T-cell (primary cell): ENCODE measurements around the gene RFTN1. TPM values are rescaled to one million over a fixed set of nuclear protein-coding genes. Genes with fewer than 3 reads are reported as not detected.
A peak's percentile ranks its signal among the peaks of the same experiment; 100 is the strongest.

Experiments used
- ATAC-seq, 4 experiments: fragments of 200-7000 bp in 3 of 4; fragments of 150-1000 bp in 1 of 4; cut with Tn5 transposase; replicated peaks in 1 of 4; 1 replicate in 3 of 4; 2 replicates in 1 of 4; pipeline ENCODE4 v1.10.0; 2021; ENCODE audit warnings: moderate library complexity in 3 of 4, mild to moderate bottlenecking in 2 of 4, moderate number of reproducible peaks in 1 of 4
- CTCF ChIA-PET, 2 donors: fragments of 300-600 bp; sonication (Branson Sonifier 250); formaldehyde crosslinking; loops; one replicate each; lab custom pipeline; 2022; ENCODE audit warnings: antibody characterized with exemption in 2 of 2; lab: Charles Lee
- POLR2A ChIA-PET, 2 donors: fragments of 300-600 bp; sonication (Branson Sonifier 250); formaldehyde crosslinking; loops; one replicate each; lab custom pipeline; 2022; ENCODE audit warnings: antibody characterized with exemption in 2 of 2; lab: Charles Lee
- DNase-seq, 35 experiments: peaks; one replicate each; pipeline versions ENCODE4 v3.0.0 to v3.0.0-alpha.2; 2013 to 2023
- H3K27ac ChIP-seq: one replicate; pipeline ENCODE4 v1.5.1; 2013; ENCODE audit warnings: low read length
- H3K27me3 ChIP-seq, 2 experiments: replicated peaks in 1 of 2; 1 replicate in 1 of 2; 2 replicates in 1 of 2; pipeline versions ENCODE4 v1.6.1 to v1.7.0; 2013; ENCODE audit warnings: low read length in 1 of 2, mixed read lengths in 1 of 2; ENCODE audit not compliant: control insufficient read depth in 2 of 2, insufficient read depth in 2 of 2; ENCODE audit errors: extremely low read depth in 1 of 2
- H3K36me3 ChIP-seq, 2 donors: 1 replicate in 1 of 2; 2 replicates in 1 of 2; pipeline versions ENCODE4 v1.6.1 to v1.7.0; 2013; ENCODE audit warnings: low read length in 1 of 2; ENCODE audit not compliant: control insufficient read depth in 2 of 2, insufficient read depth in 1 of 2; ENCODE audit errors: extremely low read depth in 1 of 2
- H3K4me1 ChIP-seq, 2 experiments: 1 replicate in 1 of 2; 2 replicates in 1 of 2; pipeline versions ENCODE4 v1.6.1 to v1.7.0; 2013; ENCODE audit warnings: low read length in 2 of 2, mixed read lengths in 1 of 2; ENCODE audit not compliant: insufficient read depth in 2 of 2, control insufficient read depth in 1 of 2; ENCODE audit errors: extremely low read depth in 1 of 2
- H3K4me3 ChIP-seq, 2 donors: 1 replicate in 1 of 2; 2 replicates in 1 of 2; pipeline versions ENCODE4 v1.5.1 to v1.7.0; 2013; ENCODE audit warnings: mild to moderate bottlenecking in 2 of 2, low read length in 1 of 2, moderate library complexity in 1 of 2; ENCODE audit not compliant: control insufficient read depth in 1 of 2; ENCODE audit errors: extremely low read depth in 1 of 2
- H3K9me3 ChIP-seq: 2 replicates; pipeline ENCODE4 v1.7.0; 2013
- H3K27ac Mint-ChIP-seq, 2 donors: one replicate each; pipeline ENCODE4 v1.8.0; 2020 to 2021; ENCODE audit warnings: mild to moderate bottlenecking in 2 of 2, mixed read lengths in 2 of 2
- H3K27me3 Mint-ChIP-seq, 2 donors: one replicate each; pipeline ENCODE4 v1.8.0; 2021 to 2022; ENCODE audit warnings: mixed read lengths in 2 of 2
- H3K36me3 Mint-ChIP-seq: one replicate; pipeline ENCODE4 v1.8.0; 2021; ENCODE audit warnings: mixed read lengths
- H3K4me1 Mint-ChIP-seq, 3 donors: one replicate each; pipeline ENCODE4 v1.8.0; 2020 to 2022; ENCODE audit warnings: mixed read lengths in 3 of 3, mild to moderate bottlenecking in 1 of 3
- H3K4me3 Mint-ChIP-seq, 3 donors: one replicate each; pipeline ENCODE4 v1.8.0; 2020 to 2022; ENCODE audit warnings: mild to moderate bottlenecking in 3 of 3, mixed read lengths in 3 of 3, moderate library complexity in 3 of 3
- H3K9me3 Mint-ChIP-seq, 3 donors: one replicate each; pipeline ENCODE4 v1.8.0; 2020 to 2022; ENCODE audit warnings: mixed read lengths in 3 of 3
- WGBS: methylation state at CpG from one replicate; pipeline ENCODE4 v1.1.5; 2013; ENCODE audit warnings: missing lambda C conversion rate; ENCODE audit not compliant: insufficient coverage; 5-methylcytosine and 5-hydroxymethylcytosine counted together
- total RNA-seq, 35 experiments: library from RNA in 6 of 35; stranded (reverse) in 6 of 35; fragments of 120-200 nt in 1 of 35; gene quantifications; one replicate each; pipeline versions ENCODE4 v1.2.1 to v1.2.4 and lab custom pipeline; 2013 to 2026

The RFTN1 gene
- total RNA-seq, 5 donors from 2014 or later (not counting 1 experiment from before 2014, with no cell fraction given), result 55.5 to 73.4 (median 70.7) TPM

- DNase-seq, result no peak
- peaks cover 16 to 40% of the 10 kb centered on the region in 2 experiments for H3K4me1 ChIP-seq
- H3K36me3 Mint-ChIP-seq, result peaks cover 44% of the 10 kb centered on the region
- peaks cover 0 to 3% (median 0%) of the 10 kb centered on the region in 3 donors for H3K9me3 Mint-ChIP-seq
- H3K27me3 Mint-ChIP-seq, result no peaks in the 10 kb centered on the region
- peaks cover 4% of the 10 kb centered on the region in 2 donors for H3K36me3 ChIP-seq
- CTCF ChIA-PET, result interaction anchor here in 1 of 2 donors (0.6 kb wide), 1 partner anchor 23 kb away, joined by 3 read pairs; no protein-coding TSS in a partner anchor
- POLR2A ChIA-PET, result no interaction called here
- ATAC-seq, result no peak
- H3K4me3 ChIP-seq, result no peak overlapping the region
- no peak overlapping the region for H3K27ac ChIP-seq
- H3K27me3 ChIP-seq, result no peaks in the 10 kb centered on the region
- H3K4me3 Mint-ChIP-seq, result no peak overlapping the region
- H3K4me1 Mint-ChIP-seq, result peaks cover 62 to 70% (median 70%) of the 10 kb centered on the region in 3 donors
- no peaks in the 10 kb centered on the region for H3K9me3 ChIP-seq
- 56% methylated on average over 5 of the region's 5 CpGs for WGBS
- peak overlapping the region; percentile 52 to 84 for H3K27ac Mint-ChIP-seq
These were observed 130.7 kb downstream of the RFTN1 start for GRCh38 chr3:16382845-16383244.

GRCh38 chr3:16381426-16381825, 132.1 kb downstream of the RFTN1 start:
- POLR2A ChIA-PET, result no interaction called here
- H3K4me3 ChIP-seq, result no peak overlapping the region
- peaks cover 29 to 42% of the 10 kb centered on the region in 2 experiments for H3K4me1 ChIP-seq
- Mint-ChIP-seq H3K4me1 (peaks cover 62 to 71% (median 70%) of the 10 kb centered on the region in 3 donors), H3K27me3 (no peaks in the 10 kb centered on the region), H3K9me3 (peaks cover 0 to 3% (median 0%) of the 10 kb centered on the region in 3 donors), H3K36me3 (peaks cover 48% of the 10 kb centered on the region), H3K27ac (no peak overlapping the region), H3K4me3 (no peak overlapping the region)
- no peak for DNase-seq
- no peak for ATAC-seq
- H3K27me3 ChIP-seq, result no peaks in the 10 kb centered on the region
- no peaks in the 10 kb centered on the region for H3K9me3 ChIP-seq
- WGBS, result 100% methylated on average over 2 of the region's 4 CpGs
- H3K36me3 ChIP-seq, result peaks cover 4 to 8% of the 10 kb centered on the region in 2 donors
- CTCF ChIA-PET, result no interaction called here
- no peak overlapping the region for H3K27ac ChIP-seq

- H3K27ac Mint-ChIP-seq, result peak overlapping the region; percentile 44 to 95
These were observed 133.1 kb downstream of the RFTN1 start for GRCh38 chr3:16380421-16380820.

GRCh38 chr3:16379838-16380237, 133.7 kb downstream of the RFTN1 start:
- Histone ChIP-seq H3K27ac (no peak overlapping the region), H3K9me3 (no peaks in the 10 kb centered on the region), H3K4me1 (peaks cover 43 to 56% of the 10 kb centered on the region in 2 experiments), H3K36me3 (peaks cover 0 to 18% of the 10 kb centered on the region in 2 donors), H3K4me3 (no peak overlapping the region), H3K27me3 (no peaks in the 10 kb centered on the region)
- POLR2A ChIA-PET, result interaction anchor here in 1 of 2 donors (0.7 to 0.8 kb wide), 2 partner anchors 90 to 132 kb away, joined by 3 read pairs; no protein-coding TSS in a partner anchor
- H3K9me3 Mint-ChIP-seq, result peaks cover 0 to 3% (median 0%) of the 10 kb centered on the region in 3 donors
- 89% methylated on average over 1 of the region's 2 CpGs for WGBS
- no peaks in the 10 kb centered on the region for H3K27me3 Mint-ChIP-seq
- peaks cover 75 to 80% (median 79%) of the 10 kb centered on the region in 3 donors for H3K4me1 Mint-ChIP-seq
- ATAC-seq (no peak), DNase-seq (no peak)
- H3K4me3 Mint-ChIP-seq, result peak overlapping the region in 1 of 3 donors; percentile 9
- CTCF ChIA-PET, result no interaction called here
- H3K27ac Mint-ChIP-seq, result peak overlapping the region; percentile 28 to 95
- H3K36me3 Mint-ChIP-seq, result peaks cover 43% of the 10 kb centered on the region

More at GRCh38 chr3:16380421-16380820, 133.1 kb downstream of the RFTN1 start:
- Histone ChIP-seq H3K27me3 (no peaks in the 10 kb centered on the region), H3K27ac (no peak overlapping the region), H3K4me3 (no peak overlapping the region), H3K9me3 (no peaks in the 10 kb centered on the region), H3K36me3 (peaks cover 0 to 12% of the 10 kb centered on the region in 2 donors), H3K4me1 (peaks cover 38 to 50% of the 10 kb centered on the region in 2 experiments)
- Mint-ChIP-seq H3K36me3 (peaks cover 47% of the 10 kb centered on the region), H3K27me3 (no peaks in the 10 kb centered on the region), H3K4me1 (peaks cover 69 to 78% (median 77%) of the 10 kb centered on the region in 3 donors), H3K9me3 (peaks cover 0 to 3% (median 0%) of the 10 kb centered on the region in 3 donors), H3K4me3 (no peak overlapping the region)
- POLR2A ChIA-PET, result no interaction called here
- WGBS, result no CpG with 5 or more reads among the region's 1 CpG
- CTCF ChIA-PET, result no interaction called here
- ATAC-seq (no peak), DNase-seq (no peak)

- POLR2A ChIA-PET, result interaction anchor here in 1 of 2 donors (0.7 to 0.8 kb wide), 2 partner anchors 40 to 133 kb away, joined by 3 read pairs; no protein-coding TSS in a partner anchor
- Histone ChIP-seq H3K4me1 (peaks cover 43 to 65% of the 10 kb centered on the region in 2 experiments), H3K9me3 (no peaks in the 10 kb centered on the region), H3K27me3 (no peaks in the 10 kb centered on the region), H3K36me3 (peaks cover 0 to 19% of the 10 kb centered on the region in 2 donors), H3K27ac (peak overlapping the region; percentile 60), H3K4me3 (no peak overlapping the region)
- peaks cover 0 to 3% (median 0%) of the 10 kb centered on the region in 3 donors for H3K9me3 Mint-ChIP-seq
- CTCF ChIA-PET, result no interaction called here
- peak overlapping the region in 1 of 3 donors; percentile 76 for H3K4me3 Mint-ChIP-seq
- H3K27me3 Mint-ChIP-seq, result no peaks in the 10 kb centered on the region
- H3K36me3 Mint-ChIP-seq, result peaks cover 46% of the 10 kb centered on the region
- H3K27ac Mint-ChIP-seq, result peak overlapping the region; percentile 91 to 95
- peaks cover 84 to 88% (median 86%) of the 10 kb centered on the region in 3 donors for H3K4me1 Mint-ChIP-seq
- 75% methylated on average over 1 of the region's 3 CpGs for WGBS
- ATAC-seq (no peak), DNase-seq (peak in 1 of 35 experiments; percentile 36)
These were observed 134.6 kb downstream of the RFTN1 start for GRCh38 chr3:16378920-16379319.

- CTCF ChIA-PET, result interaction anchor here in 1 of 2 donors (0.6 kb wide), 1 partner anchor 845 kb away, joined by 3 read pairs; no protein-coding TSS in a partner anchor
- H3K4me3 ChIP-seq, result no peak overlapping the region
- Mint-ChIP-seq H3K4me3 (peak overlapping the region in 2 of 3 donors; percentile 46 to 76), H3K27ac (peak overlapping the region; percentile 91 to 95), H3K4me1 (peaks cover 87 to 89% (median 89%) of the 10 kb centered on the region in 3 donors), H3K9me3 (peaks cover 0 to 3% (median 0%) of the 10 kb centered on the region in 3 donors), H3K27me3 (no peaks in the 10 kb centered on the region), H3K36me3 (peaks cover 49% of the 10 kb centered on the region)
- POLR2A ChIA-PET, result no interaction called here
- peak overlapping the region; percentile 60 for H3K27ac ChIP-seq
- ATAC-seq, result no peak
- no peak for DNase-seq
- peaks cover 43 to 70% of the 10 kb centered on the region in 2 experiments for H3K4me1 ChIP-seq
- no peaks in the 10 kb centered on the region for H3K9me3 ChIP-seq
- no CpG with 5 or more reads among the region's 3 CpGs for WGBS
- H3K36me3 ChIP-seq, result peaks cover 0 to 19% of the 10 kb centered on the region in 2 donors
- H3K27me3 ChIP-seq, result no peaks in the 10 kb centered on the region
These were observed 135.1 kb downstream of the RFTN1 start for GRCh38 chr3:16378415-16378814.
